ENCODE results near the gene H6PD.
A peak's percentile ranks its signal among the peaks of the same experiment; 100 is the strongest.

Gene H6PD

GRCh38 chr1:9275567-9276034 lies 41.0 kb downstream of the H6PD start:
- Histone ChIP-seq H3K9me3 (no peaks in the 10 kb centered on the region), H3K4me3 (no peak overlapping the region), H3K36me3 (peaks cover 0 to 19% (median 0%) of the 10 kb centered on the region in 3 donors), H3K27me3 (no peaks in the 10 kb centered on the region), H3K27ac (no peak overlapping the region), H3K4me1 (peaks cover 0 to 35% (median 15%) of the 10 kb centered on the region in 4 donors)
- intact Hi-C loops (cut with DNase I; ENCODE audit: low total_unique reads), result no loop called here
- TF ChIP-seq CTCF (IDR thresholded peaks at IDR 0.05), result no peak
- DNase-seq, result peak in 1 of 2 donors; percentile 57

GRCh38 chr1:9278116-9278515 lies 43.5 kb downstream of the H6PD start:
- H3K9me3 ChIP-seq, result no peaks in the 10 kb centered on the region
- H3K27ac ChIP-seq, result peak overlapping the region; percentile 52 to 58
- no peak for TF ChIP-seq CTCF (IDR thresholded peaks at IDR 0.05)
- H3K4me1 ChIP-seq, result peaks cover 0 to 51% (median 20%) of the 10 kb centered on the region in 4 donors
- intact Hi-C loops (cut with DNase I; ENCODE audit: low total_unique reads), result no loop called here
- peaks cover 0 to 8% of the 10 kb centered on the region in 2 donors for H3K27me3 ChIP-seq
- H3K36me3 ChIP-seq, result no peaks in the 10 kb centered on the region
- DNase-seq, result peak in 1 of 2 donors; percentile 70
- H3K4me3 ChIP-seq, result no peak overlapping the region

GRCh38 chr1:9278585-9279153 lies 44.1 kb downstream of the H6PD start:
- H3K4me3 ChIP-seq, result no peak overlapping the region
- H3K36me3 ChIP-seq, result no peaks in the 10 kb centered on the region
- peaks cover 0 to 8% of the 10 kb centered on the region in 2 donors for H3K27me3 ChIP-seq
- no peak for TF ChIP-seq CTCF (IDR thresholded peaks at IDR 0.05)
- H3K9me3 ChIP-seq, result no peaks in the 10 kb centered on the region
- H3K4me1 ChIP-seq, result peaks cover 0 to 51% (median 20%) of the 10 kb centered on the region in 4 donors
- intact Hi-C loops (cut with DNase I; ENCODE audit: low total_unique reads), result no loop called here
- H3K27ac ChIP-seq, result peak overlapping the region; percentile 52 to 58
- DNase-seq, result no peak

- Histone ChIP-seq H3K27me3 (peaks cover 0 to 8% of the 10 kb centered on the region in 2 donors), H3K4me1 (peaks cover 0 to 51% (median 20%) of the 10 kb centered on the region in 4 donors), H3K27ac (peak overlapping the region; percentile 8 to 58), H3K36me3 (no peaks in the 10 kb centered on the region), H3K4me3 (no peak overlapping the region), H3K9me3 (no peaks in the 10 kb centered on the region)
- intact Hi-C loops (cut with DNase I; ENCODE audit: low total_unique reads), result no loop called here
- TF ChIP-seq CTCF (IDR thresholded peaks at IDR 0.05), result no peak
- DNase-seq, result no peak
Measured at GRCh38 chr1:9279172-9279840, 44.7 kb downstream of the H6PD start.

GRCh38 chr1:9280015-9280860 lies 45.7 kb downstream of the H6PD start:
- intact Hi-C loops (cut with DNase I; ENCODE audit: low total_unique reads), result no loop called here
- H3K4me1 ChIP-seq, result peaks cover 0 to 46% (median 19%) of the 10 kb centered on the region in 4 donors
- no peak overlapping the region for H3K4me3 ChIP-seq
- H3K9me3 ChIP-seq, result peaks cover 0 to 6% (median 0%) of the 10 kb centered on the region in 3 donors
- no peaks in the 10 kb centered on the region for H3K36me3 ChIP-seq
- peak; percentile 76 to 86 for DNase-seq
- no peak for TF ChIP-seq CTCF (IDR thresholded peaks at IDR 0.05)
- H3K27ac ChIP-seq, result no peak overlapping the region
- H3K27me3 ChIP-seq, result peaks cover 0 to 8% of the 10 kb centered on the region in 2 donors

Measured in tibial artery (tissue), 4 donors.